GM23338 (cell line): ENCODE results near the gene AGAP1. TPM values are rescaled to one million over a fixed set of nuclear protein-coding genes. Genes with fewer than 3 reads are reported as not detected.

Experiments used
- ATAC-seq: fragments of 200-7000 bp; cut with Tn5 transposase; 3 replicates; pipeline ENCODE4 v1.9.1; 2020
- DNase-seq: peaks from one replicate; pipeline ENCODE4 v3.0.0-alpha.2; 2015; ENCODE audit warnings: low spot score
- H2AFZ ChIP-seq: fragments of 200-600 bp; sonication (generic); 2 replicates; pipeline ENCODE4 v1.8.0; 2016; ENCODE audit warnings: antibody characterized with exemption, mild to moderate bottlenecking, moderate library complexity
- H3F3A ChIP-seq: fragments of 200-600 bp; sonication (generic); replicated peaks from 2 replicates; pipeline ENCODE4 v1.8.0; 2017; ENCODE audit warnings: antibody characterized with exemption, mixed run types, low read depth
- H3K27ac ChIP-seq: fragments of 200-600 bp; sonication (generic); 2 replicates; pipeline ENCODE4 v1.6.1; 2016; ENCODE audit warnings: low read depth
- H3K27me3 ChIP-seq: fragments of 200-600 bp; sonication (generic); 2 replicates; pipeline ENCODE4 v1.8.0; 2016; ENCODE audit warnings: mild to moderate bottlenecking, mixed run types, moderate library complexity; ENCODE audit not compliant: insufficient read depth
- H3K36me3 ChIP-seq: fragments of 200-600 bp; sonication (generic); 2 replicates; pipeline ENCODE4 v1.8.0; 2016; ENCODE audit warnings: mild to moderate bottlenecking; ENCODE audit not compliant: insufficient read depth
- H3K4me1 ChIP-seq: fragments of 200-600 bp; sonication (generic); 2 replicates; pipeline ENCODE4 v1.8.0; 2016; ENCODE audit warnings: mild to moderate bottlenecking, moderate library complexity; ENCODE audit not compliant: insufficient read depth
- H3K4me2 ChIP-seq: fragments of 200-600 bp; sonication (generic); 2 replicates; pipeline ENCODE4 v1.7.1; 2017; ENCODE audit warnings: mixed run types
- H3K4me3 ChIP-seq: fragments of 200-600 bp; sonication (generic); 2 replicates; pipeline ENCODE4 v1.6.1; 2016; ENCODE audit warnings: mixed run types
- H3K79me2 ChIP-seq: fragments of 200-600 bp; sonication (generic); replicated peaks from 2 replicates; pipeline ENCODE4 v1.8.0; 2017; ENCODE audit warnings: mild to moderate bottlenecking; ENCODE audit not compliant: insufficient read depth
- H3K9me2 ChIP-seq: fragments of 200-600 bp; sonication (generic); 2 replicates; pipeline ENCODE4 v1.8.0; 2017; ENCODE audit not compliant: insufficient read depth
- H4K20me1 ChIP-seq: fragments of 200-600 bp; sonication (generic); replicated peaks from 2 replicates; pipeline ENCODE4 v1.8.0; 2017; ENCODE audit warnings: mild to moderate bottlenecking; ENCODE audit not compliant: insufficient read depth
- H3K27ac Mint-ChIP-seq: 2 replicates; pipeline ENCODE4 v1.8.0; 2020; ENCODE audit warnings: inconsistent platforms, mild to moderate bottlenecking, moderate library complexity, mixed read lengths
- H3K27me3 Mint-ChIP-seq: 3 replicates; pipeline ENCODE4 v1.8.0; 2022; ENCODE audit warnings: low read depth, mild to moderate bottlenecking, moderate library complexity, mixed read lengths, inconsistent platforms; ENCODE audit not compliant: insufficient read depth, poor library complexity
- H3K36me3 Mint-ChIP-seq: 3 replicates; pipeline ENCODE4 v1.8.0; 2021; ENCODE audit warnings: low read depth, mild to moderate bottlenecking, inconsistent platforms, moderate library complexity, mixed read lengths
- H3K4me1 Mint-ChIP-seq: 3 replicates; pipeline ENCODE4 v1.8.0; 2020; ENCODE audit warnings: mild to moderate bottlenecking, inconsistent platforms, mixed read lengths
- H3K4me3 Mint-ChIP-seq: 3 replicates; pipeline ENCODE4 v1.8.0; 2021; ENCODE audit warnings: moderate library complexity, mild to moderate bottlenecking, inconsistent platforms, mixed read lengths
- H3K9me3 Mint-ChIP-seq: 3 replicates; pipeline ENCODE4 v1.8.0; 2020; ENCODE audit warnings: moderate library complexity, mild to moderate bottlenecking, inconsistent platforms, mixed read lengths
- CREB1 ChIP-seq: fragments of 250-450 bp; sonication (Bioruptor Pico); IDR thresholded peaks from 2 replicates; pipeline ENCODE4 v1.5.0; 2020; ENCODE audit warnings: low read depth, mild to moderate bottlenecking, moderate library complexity
- CTCF ChIP-seq, 2 experiments: fragments of 200-600 bp in 1 of 2; sonication (generic) in 1 of 2; conservative IDR thresholded peaks; 2 replicates each; pipeline versions ENCODE4 v1.5.1 to v1.6.1; 2016 to 2017; ENCODE audit warnings: antibody characterized with exemption in 2 of 2, low read depth in 2 of 2, mild to moderate bottlenecking in 2 of 2, moderate library complexity in 1 of 2
- ETS1 ChIP-seq: IDR thresholded peaks from 2 replicates; pipeline ENCODE4 v1.6.1; 2016; ENCODE audit warnings: antibody characterized with exemption
- EZH2 ChIP-seq: fragments of 200-600 bp; sonication (generic); IDR thresholded peaks from one replicate; pipeline ENCODE4 v1.8.0; 2017; ENCODE audit warnings: antibody characterized with exemption, mild to moderate bottlenecking, low read depth; ENCODE audit not compliant: unreplicated experiment
- EZH2phosphoT487 ChIP-seq: fragments of 200-600 bp; sonication (generic); IDR thresholded peaks from one replicate; pipeline ENCODE4 v1.8.1; 2018; ENCODE audit warnings: antibody characterized with exemption; ENCODE audit not compliant: unreplicated experiment
- JUNB ChIP-seq: IDR thresholded peaks from one replicate; pipeline ENCODE4 v1.6.1; 2016; ENCODE audit warnings: antibody characterized with exemption; ENCODE audit not compliant: unreplicated experiment
- POLR2AphosphoS5 ChIP-seq: IDR thresholded peaks from 2 replicates; pipeline ENCODE4 v1.6.1; 2016; ENCODE audit warnings: antibody characterized with exemption, low read depth
- REST ChIP-seq: IDR thresholded peaks from one replicate; pipeline ENCODE4 v1.6.1; 2018; ENCODE audit warnings: antibody characterized with exemption; ENCODE audit not compliant: unreplicated experiment
- STAT1 ChIP-seq: IDR thresholded peaks from one replicate; pipeline ENCODE4 v1.6.1; 2016; ENCODE audit warnings: antibody characterized with exemption; ENCODE audit not compliant: unreplicated experiment
- ZNF114 ChIP-seq: fragments of 250-450 bp; sonication (Bioruptor Pico); IDR thresholded peaks from 2 replicates; pipeline ENCODE4 v1.5.0; 2020; ENCODE audit warnings: mild to moderate bottlenecking, moderate library complexity
- ZNF331 ChIP-seq: fragments of 250-450 bp; sonication (Bioruptor Pico); IDR thresholded peaks from 2 replicates; pipeline ENCODE4 v1.5.0; 2020; ENCODE audit warnings: low read depth, mild to moderate bottlenecking, moderate library complexity
- polyA plus RNA-seq: library from polyadenylated mRNA; unstranded; fragments of >200 nt; fragmentation: Nextera tagmentation; extraction: Ambion mirVana; gene quantifications from 2 replicates; pipeline ENCODE4 v1.2.1, GENCODE V29; 2016
- total RNA-seq: library from RNA; depleted of rRNA; stranded (reverse); fragments of >200 nt; shearing (Covaris generic); gene quantifications from 2 replicates; pipeline ENCODE4 v1.2.3, GENCODE V29; 2014

The AGAP1 gene
- total and polyA plus RNA-seq, 2 experiments from 2014 or later = 13.3 to 27.9 TPM

- TF ChIP-seq ETS1 (no peak), JUNB (no peak), EZH2 (no peak), ZNF114 (CRISPR knock-in tag) (no peak), ZNF331 (CRISPR knock-in tag) (no peak), CTCF (conservative IDR thresholded peaks at IDR 0.05; ENCODE audit: low read depth in 2 of 2) (no peak), CREB1 (CRISPR knock-in tag) (no peak), EZH2phosphoT487 (no peak), REST (no peak), POLR2AphosphoS5 (no peak), STAT1 (no peak)
Measured at GRCh38 chr2:235858881-235859280, 365.0 kb downstream of the AGAP1 start (continued).

- no peaks in the 10 kb centered on the region for H3K36me3 Mint-ChIP-seq
- H3K27ac ChIP-seq = no peak overlapping the region
- no peaks in the 10 kb centered on the region for H3K9me3 Mint-ChIP-seq
- peaks cover 30% of the 10 kb centered on the region for H3K4me1 Mint-ChIP-seq
- H3K27ac Mint-ChIP-seq = no peak overlapping the region; the same call in 1 of the 2 replicates
- H4K20me1 ChIP-seq = no peaks in the 10 kb centered on the region
- H2AFZ ChIP-seq = no peak overlapping the region
- ATAC-seq = no peak
- no peaks in the 10 kb centered on the region for H3K27me3 ChIP-seq
- H3K4me3 Mint-ChIP-seq = no peak overlapping the region
- no peak overlapping the region for H3K4me2 ChIP-seq
- no peak for DNase-seq
- no peaks in the 10 kb centered on the region for H3K9me2 ChIP-seq
- H3K4me3 ChIP-seq = no peak overlapping the region
- TF ChIP-seq ZNF331 (CRISPR knock-in tag) (no peak), CTCF (conservative IDR thresholded peaks at IDR 0.05; ENCODE audit: low read depth in 2 of 2) (no peak)
- H3K36me3 ChIP-seq = no peaks in the 10 kb centered on the region
- peaks cover 5% of the 10 kb centered on the region; the same call in 1 of the 2 replicates for H3K4me1 ChIP-seq
- no peaks in the 10 kb centered on the region for H3F3A ChIP-seq
- no peaks in the 10 kb centered on the region for H3K27me3 Mint-ChIP-seq
- H3K79me2 ChIP-seq = no peaks in the 10 kb centered on the region
Measured at GRCh38 chr2:235859651-235860050, 365.8 kb downstream of the AGAP1 start.
